8988T (cell line): ENCODE results near the gene ADH6.
"Not testable (repeated sequence)": the region's sequence is repeated elsewhere in the genome, so short reads cannot be mapped to it uniquely, and the experiment has no call there.

Experiments
- DNase-seq: peaks from one replicate; pipeline ENCODE4 v3.0.0; 2011

The ADH6 gene

DNA sequence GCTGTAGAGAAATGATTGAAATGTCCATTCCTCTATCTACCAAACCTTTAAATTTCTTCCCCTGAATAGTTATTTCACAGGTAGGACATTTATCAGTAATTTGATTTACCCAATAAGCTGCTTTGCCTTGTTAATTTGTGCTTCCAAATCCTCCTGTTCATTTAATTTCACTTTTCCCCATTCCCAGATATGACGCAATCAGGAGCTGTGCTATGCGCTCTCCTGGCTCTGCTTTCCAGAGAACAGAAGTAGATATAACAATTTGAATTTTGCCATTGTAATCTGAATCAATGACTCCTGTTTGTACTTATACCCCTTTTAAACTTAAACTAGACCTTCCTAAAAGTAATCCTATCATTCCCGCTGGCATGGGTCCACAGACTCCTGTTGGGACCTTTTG lies 29.1 kb downstream of the ADH6 start:
- not testable (repeated sequence) for DNase-seq

DNA sequence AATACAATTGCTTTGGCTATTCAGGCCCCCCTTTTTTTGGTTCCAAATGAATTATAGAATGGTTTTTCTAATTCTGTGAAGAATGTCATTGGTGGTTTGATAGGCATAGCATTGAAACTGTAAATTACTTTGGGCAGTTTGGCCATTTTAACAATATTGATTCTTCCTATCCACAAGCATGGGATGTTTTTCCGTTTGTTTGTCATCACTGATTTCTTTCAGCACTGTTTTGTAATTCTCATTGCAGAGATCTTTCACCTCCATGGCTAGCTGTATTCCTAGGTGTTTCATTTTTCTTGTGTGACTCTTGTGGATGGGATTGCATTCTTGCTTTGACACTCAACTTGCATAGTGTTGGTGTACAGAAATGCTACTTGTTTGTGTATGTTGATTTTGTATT lies 33.0 kb downstream of the ADH6 start:
- no peak for DNase-seq

DNA sequence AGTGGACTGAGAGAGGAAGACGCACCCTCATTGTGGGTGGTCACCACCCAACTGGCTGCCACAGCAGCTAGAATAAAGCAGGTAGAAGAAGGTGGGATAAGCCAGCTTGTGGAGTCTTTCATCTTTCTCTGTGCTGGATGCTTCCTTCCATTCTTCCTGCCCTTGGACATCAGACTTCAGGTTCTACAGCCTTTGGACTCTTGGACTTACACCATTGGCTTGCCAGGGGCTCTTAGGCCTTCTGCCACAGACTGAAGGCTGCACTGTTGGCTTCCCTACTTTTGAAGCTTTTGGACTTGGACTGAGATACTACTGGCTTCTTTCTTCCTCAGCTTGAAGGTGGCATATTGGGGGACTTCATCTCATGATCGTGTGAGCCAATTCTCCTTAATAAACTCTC lies 33.5 kb downstream of the ADH6 start:
- DNase-seq: no peak

DNA sequence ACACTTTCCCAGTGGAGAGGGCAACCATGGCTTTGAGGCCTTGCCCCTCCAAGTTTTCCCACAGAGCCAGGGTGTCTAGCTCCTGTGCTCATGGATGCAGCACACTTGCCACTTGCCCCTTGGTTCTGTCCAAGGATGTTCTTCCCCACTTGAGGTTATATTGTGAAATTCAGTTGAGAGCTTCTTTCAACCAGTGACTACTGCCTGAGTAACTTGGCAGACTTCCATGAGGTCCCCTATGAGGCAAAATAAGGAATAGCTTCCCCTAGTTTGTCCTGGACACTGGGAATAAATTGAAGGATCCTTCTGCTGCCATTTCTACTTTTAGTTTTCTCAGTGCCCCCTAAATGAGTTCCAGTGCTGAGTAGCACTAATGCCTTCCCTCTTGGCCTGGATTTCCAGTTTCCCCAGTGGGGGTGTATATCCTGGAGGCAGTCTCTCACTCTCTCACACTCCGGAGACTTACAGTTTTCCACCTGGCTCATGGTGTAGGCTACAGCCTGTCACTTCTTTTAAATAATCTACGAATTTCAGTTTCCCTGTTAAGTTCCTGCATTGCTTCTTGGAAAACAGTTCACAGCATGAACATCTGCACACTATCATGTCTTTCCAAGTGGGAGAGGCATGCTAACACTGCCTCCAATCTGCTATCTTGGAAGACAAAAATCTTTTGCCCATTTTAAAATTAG lies 38.5 kb downstream of the ADH6 start:
- DNase-seq: no peak

DNA sequence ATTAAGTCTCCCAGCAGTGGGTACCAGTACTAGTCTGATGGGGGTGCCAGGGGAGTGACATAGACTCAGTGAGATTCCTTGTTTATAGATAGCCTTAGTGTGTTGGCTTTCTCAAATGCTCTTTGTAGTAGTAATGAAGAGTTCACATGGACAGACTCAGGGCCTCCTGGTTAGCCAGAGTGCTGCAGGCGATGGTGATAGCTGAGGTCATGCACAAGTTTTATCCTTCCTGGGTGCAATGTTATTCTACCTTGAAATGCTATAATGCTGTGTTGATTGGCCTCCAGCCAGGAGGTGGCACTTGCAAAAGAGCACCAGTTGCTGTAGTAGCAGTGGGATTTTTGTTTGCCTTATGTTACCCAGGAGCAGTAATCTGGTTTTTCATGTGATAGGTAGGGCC lies 39.4 kb downstream of the ADH6 start:
- no peak for DNase-seq

DNA sequence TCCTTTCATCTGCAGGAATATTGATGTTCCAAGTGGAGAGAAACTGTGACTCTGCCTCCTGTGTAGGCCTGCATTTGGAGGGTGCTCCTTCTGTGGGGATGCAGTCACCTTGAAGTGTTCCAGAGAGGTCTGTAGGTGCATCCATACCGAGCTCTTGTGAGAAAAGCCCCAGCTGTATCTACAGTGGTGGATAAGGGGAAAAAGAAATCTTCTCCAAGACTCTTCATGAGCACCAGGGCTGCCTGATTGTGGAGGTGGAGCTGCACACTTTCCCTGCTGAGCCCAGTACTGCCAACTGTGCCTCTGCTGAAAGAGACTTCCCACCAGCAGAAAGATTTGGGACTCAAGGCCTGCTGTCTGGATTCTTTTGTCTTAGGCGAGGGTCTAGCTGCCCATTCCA lies 39.9 kb downstream of the ADH6 start:
- DNase-seq: no peak

DNA sequence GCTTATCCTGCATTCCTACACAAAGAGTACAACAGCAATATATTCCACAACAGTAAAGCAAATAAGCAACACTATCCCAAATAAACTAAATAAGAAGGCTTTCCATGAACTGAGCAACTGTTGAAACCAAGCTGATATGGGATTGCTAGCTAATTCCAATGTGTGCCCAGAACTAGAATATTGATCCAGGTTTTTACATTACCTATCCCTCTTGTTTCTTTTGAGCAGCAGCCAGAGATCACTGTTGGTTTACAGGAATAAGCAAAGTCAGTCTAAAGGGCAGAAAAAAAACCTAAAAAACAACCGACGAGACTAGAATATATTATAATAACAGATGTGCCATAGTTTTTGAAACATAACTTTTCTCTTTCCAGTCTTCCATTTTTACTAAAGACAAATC lies 52.5 kb downstream of the ADH6 start:
- no peak for DNase-seq

DNA sequence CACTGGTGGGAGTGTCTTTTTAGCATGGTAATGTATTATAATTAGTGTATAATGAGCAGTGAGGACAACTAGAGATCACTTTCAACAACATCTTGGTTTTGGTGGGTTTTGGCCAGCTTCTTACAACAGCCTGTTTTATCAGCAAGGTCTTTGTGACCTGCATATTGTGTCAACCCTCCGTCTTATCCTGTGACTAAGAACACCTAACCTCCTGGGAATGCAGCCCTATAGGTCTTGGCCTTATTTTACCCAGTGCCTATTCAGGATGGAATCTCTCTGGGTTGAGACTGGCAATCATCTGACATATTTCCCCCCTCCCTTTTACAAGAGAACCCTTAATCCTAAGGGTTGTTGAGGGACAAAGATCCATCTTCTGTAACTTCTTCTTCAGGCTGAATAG lies 53.1 kb downstream of the ADH6 start:
- DNase-seq: no peak

DNA sequence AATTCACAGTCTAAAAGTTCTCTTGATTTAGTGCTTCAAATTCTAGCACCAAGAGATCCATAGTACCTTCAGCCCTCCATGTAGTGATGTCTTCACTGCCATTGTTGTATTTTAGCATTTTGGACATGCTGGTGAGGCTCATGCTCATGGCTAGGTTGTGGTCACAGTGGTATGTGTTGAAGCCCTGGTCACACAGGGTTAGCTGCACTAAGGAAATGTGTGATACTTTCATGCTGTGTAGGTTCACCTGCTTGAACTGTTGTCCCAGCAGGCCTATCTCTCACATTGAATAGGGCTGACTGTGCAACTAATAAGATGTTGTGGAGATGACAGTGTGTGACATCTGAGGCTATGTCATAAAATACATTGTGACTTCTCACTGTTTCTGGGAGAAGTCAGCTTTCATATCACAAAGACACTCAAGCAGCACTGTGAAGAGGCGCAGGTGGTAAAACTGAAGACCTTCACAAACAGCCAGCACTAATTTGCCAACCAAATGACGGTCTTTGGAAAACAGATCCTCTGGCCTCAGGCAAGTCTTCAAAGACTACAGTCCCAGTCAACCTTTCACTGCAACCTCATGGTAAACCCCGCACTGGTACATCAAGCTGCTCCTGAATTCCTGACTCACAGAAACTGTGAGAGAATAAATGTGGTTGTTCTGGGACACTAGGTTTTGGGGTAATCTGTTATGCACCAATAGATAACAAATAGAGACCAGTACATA lies 57.5 kb downstream of the ADH6 start:
- no peak for DNase-seq

DNA sequence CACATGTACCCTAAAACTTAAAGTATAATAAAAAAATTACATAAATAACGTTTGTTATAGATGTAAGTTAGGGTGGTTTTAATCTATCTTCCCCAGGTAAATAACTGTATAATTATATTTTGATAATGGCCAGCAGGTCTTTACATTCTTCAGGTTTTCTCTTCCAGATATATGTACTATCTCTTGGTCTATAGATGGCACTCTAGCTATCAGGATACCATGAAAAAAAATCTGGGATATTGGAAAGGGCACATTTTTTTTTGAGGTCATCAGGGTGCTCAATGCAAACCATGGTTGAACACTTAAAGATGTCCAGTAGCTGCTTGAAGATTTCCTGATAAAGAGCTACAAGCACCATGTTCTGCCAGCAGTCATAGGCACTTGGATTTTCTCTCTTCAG lies 59.3 kb downstream of the ADH6 start:
- DNase-seq: no peak

DNA sequence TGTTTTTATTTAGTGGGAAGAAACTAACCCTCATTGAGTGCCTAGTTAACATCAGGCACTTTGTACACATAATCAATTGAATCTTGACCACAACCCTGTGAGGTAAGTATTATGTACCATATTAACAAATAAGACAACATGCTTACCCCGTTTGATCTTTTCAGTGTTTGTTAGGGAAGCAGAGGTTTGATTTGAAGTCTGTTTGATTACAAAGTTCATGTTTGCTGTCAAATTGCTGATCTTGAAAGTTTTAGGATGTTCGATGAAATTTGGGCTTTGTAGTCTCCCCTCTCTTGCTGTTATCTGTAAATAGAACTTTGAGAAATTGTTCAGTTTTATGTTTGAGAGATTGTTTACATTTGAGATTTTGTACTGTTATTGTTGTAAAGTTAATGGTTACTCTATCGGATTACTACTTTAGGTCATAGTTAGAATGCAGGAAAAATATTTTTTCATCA lies 61.5 kb downstream of the ADH6 start:
- DNase-seq: no peak

DNA sequence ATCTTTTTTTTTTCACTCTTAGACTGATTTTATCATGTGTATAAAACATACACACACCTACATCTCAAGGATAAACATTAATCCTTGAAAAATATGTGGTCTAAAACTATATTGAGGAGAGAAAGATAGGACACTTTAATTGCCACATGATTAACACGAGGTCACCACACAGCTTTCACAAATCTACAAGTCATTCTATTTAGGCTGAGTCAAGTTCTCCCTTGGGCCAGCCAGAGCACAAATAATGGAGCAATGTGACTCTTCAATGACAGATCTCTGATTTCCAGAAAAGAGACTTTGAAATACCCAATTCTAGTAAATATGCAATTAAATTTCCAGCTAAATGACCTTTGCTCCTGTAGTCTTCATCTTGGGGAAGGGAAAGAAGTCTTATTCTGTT lies 62.1 kb downstream of the ADH6 start:
- DNase-seq: no peak

DNA sequence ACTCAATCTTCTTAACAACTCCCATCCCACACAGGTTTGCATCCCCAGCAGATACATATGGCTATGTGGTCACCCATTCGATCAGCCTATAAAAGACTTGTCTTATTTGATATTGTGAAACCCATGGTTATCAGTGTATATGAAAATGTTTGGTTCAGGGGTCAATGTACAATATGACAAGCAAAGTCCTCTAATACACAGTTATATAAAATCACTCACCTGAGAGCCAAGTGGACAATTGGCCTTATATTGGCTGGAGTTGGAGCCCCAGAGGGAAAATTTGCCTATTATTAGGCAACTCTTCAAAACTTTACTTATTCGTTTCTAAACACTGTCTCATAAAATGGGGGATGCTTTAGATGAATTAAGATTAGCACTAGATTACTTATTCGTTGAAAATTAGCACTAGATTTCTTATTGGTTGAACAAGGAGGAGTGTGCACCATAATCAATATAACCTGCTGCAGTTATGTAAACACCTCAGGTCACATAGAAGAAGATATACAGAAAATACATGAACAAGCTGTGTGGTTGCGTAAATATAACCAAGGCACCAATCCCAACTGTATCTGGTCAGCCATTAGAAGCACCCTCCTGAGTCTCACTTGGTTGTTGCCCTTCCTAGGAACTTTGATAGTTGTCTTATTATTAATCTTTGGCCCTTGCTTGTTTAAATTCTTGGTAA lies 64.2 kb downstream of the ADH6 start:
- DNase-seq: no peak
